SK-N-SH (cell line): ENCODE results near the gene FAM50B.

Source experiments
- CHD2 ChIP-seq: fragments of 150-350 bp; IDR thresholded peaks from 2 replicates; pipeline ENCODE4 v1.6.1; 2018; ENCODE audit warnings: low read length; ENCODE audit not compliant: partially characterized antibody
- POLR2AphosphoS5 ChIP-seq: IDR thresholded peaks from 2 replicates; pipeline ENCODE4 v1.6.1; 2012; ENCODE audit warnings: low read depth, low read length
- TAF1 ChIP-seq: IDR thresholded peaks from 2 replicates; pipeline ENCODE4 v1.6.1; 2012; ENCODE audit warnings: low read depth, mild to moderate bottlenecking, low read length, moderate library complexity, borderline replicate concordance
- YY1 ChIP-seq: IDR thresholded peaks from 2 replicates; pipeline ENCODE4 v1.4.0; 2012; ENCODE audit warnings: low read depth, mild to moderate bottlenecking
- TF ChIP-seq, protein P1 (sequence below): fragments of 200-600 bp; sonication (generic); IDR thresholded peaks from 2 replicates; pipeline ENCODE4 v1.6.1; 2017; ENCODE audit warnings: antibody characterized with exemption, mild to moderate bottlenecking, moderate library complexity
- TF ChIP-seq, protein P2 (sequence below): IDR thresholded peaks from 2 replicates; pipeline ENCODE4 v1.6.1; 2012; ENCODE audit warnings: mild to moderate bottlenecking, low read depth, low read length, moderate library complexity

DNA sequence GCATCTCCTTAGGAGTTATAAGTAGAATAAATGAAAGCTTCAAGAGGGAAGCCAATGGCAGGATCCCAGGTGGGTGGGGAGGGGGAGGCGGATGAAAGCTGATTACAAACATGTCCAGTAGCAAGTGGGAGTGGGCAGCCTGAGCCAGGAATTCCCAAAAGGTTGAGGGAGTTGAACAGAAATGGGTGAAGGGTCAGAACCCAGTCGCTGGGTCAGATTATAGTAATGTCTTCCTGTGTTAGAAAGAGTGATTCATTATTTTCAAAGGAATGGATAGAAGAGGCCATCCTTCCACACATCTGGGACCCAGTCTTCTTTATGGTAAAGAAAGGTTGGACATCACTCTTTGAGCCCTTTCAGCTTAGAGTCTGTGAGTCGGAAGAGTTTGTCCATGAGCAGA lies 41.0 kb upstream of the FAM50B start:
- TF ChIP-seq POLR2AphosphoS5 (no peak), CHD2 (no peak), YY1 (no peak), TAF1 (no peak)
- TF ChIP-seq, protein P1, sequence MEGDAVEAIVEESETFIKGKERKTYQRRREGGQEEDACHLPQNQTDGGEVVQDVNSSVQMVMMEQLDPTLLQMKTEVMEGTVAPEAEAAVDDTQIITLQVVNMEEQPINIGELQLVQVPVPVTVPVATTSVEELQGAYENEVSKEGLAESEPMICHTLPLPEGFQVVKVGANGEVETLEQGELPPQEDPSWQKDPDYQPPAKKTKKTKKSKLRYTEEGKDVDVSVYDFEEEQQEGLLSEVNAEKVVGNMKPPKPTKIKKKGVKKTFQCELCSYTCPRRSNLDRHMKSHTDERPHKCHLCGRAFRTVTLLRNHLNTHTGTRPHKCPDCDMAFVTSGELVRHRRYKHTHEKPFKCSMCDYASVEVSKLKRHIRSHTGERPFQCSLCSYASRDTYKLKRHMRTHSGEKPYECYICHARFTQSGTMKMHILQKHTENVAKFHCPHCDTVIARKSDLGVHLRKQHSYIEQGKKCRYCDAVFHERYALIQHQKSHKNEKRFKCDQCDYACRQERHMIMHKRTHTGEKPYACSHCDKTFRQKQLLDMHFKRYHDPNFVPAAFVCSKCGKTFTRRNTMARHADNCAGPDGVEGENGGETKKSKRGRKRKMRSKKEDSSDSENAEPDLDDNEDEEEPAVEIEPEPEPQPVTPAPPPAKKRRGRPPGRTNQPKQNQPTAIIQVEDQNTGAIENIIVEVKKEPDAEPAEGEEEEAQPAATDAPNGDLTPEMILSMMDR = no peak
- TF ChIP-seq, protein P2, sequence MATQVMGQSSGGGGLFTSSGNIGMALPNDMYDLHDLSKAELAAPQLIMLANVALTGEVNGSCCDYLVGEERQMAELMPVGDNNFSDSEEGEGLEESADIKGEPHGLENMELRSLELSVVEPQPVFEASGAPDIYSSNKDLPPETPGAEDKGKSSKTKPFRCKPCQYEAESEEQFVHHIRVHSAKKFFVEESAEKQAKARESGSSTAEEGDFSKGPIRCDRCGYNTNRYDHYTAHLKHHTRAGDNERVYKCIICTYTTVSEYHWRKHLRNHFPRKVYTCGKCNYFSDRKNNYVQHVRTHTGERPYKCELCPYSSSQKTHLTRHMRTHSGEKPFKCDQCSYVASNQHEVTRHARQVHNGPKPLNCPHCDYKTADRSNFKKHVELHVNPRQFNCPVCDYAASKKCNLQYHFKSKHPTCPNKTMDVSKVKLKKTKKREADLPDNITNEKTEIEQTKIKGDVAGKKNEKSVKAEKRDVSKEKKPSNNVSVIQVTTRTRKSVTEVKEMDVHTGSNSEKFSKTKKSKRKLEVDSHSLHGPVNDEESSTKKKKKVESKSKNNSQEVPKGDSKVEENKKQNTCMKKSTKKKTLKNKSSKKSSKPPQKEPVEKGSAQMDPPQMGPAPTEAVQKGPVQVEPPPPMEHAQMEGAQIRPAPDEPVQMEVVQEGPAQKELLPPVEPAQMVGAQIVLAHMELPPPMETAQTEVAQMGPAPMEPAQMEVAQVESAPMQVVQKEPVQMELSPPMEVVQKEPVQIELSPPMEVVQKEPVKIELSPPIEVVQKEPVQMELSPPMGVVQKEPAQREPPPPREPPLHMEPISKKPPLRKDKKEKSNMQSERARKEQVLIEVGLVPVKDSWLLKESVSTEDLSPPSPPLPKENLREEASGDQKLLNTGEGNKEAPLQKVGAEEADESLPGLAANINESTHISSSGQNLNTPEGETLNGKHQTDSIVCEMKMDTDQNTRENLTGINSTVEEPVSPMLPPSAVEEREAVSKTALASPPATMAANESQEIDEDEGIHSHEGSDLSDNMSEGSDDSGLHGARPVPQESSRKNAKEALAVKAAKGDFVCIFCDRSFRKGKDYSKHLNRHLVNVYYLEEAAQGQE = no peak
